Nephron (organoid): ENCODE results near the gene COX10.

Experiments
- H3K27ac Mint-ChIP-seq, 3 experiments: 2 replicates each; pipeline ENCODE4 v1.8.0; 2020; ENCODE audit warnings: mixed read lengths in 3 of 3, mild to moderate bottlenecking in 2 of 3, moderate library complexity in 1 of 3
- H3K27me3 Mint-ChIP-seq: 2 replicates; pipeline ENCODE4 v1.8.0; 2021; ENCODE audit warnings: low read depth, mild to moderate bottlenecking, moderate library complexity, mixed read lengths
- H3K36me3 Mint-ChIP-seq: 2 replicates; pipeline ENCODE4 v1.8.0; 2020; ENCODE audit warnings: low read depth, mixed read lengths
- H3K4me1 Mint-ChIP-seq: 2 replicates; pipeline ENCODE4 v1.8.0; 2020; ENCODE audit warnings: mixed read lengths
- H3K4me3 Mint-ChIP-seq, 3 experiments: 2 replicates each; pipeline ENCODE4 v1.8.0; 2020; ENCODE audit warnings: mild to moderate bottlenecking in 3 of 3, mixed read lengths in 3 of 3, moderate library complexity in 2 of 3
- H3K9me3 Mint-ChIP-seq: 2 replicates; pipeline ENCODE4 v1.8.0; 2020; ENCODE audit warnings: mixed read lengths
- CTCF ChIP-seq, 3 experiments: fragments of 200-600 bp; sonication (generic); IDR thresholded peaks; one replicate each; pipeline ENCODE4 v1.5.0; 2021; ENCODE audit warnings: antibody characterized with exemption in 3 of 3; ENCODE audit not compliant: unreplicated experiment in 3 of 3

Gene COX10

GRCh38 chr17:14144508-14144907 is 75.2 kb downstream of the COX10 start:
- peak overlapping the region in 1 of 3 experiments; percentile 13 for H3K4me3 Mint-ChIP-seq
- TF ChIP-seq CTCF (IDR thresholded peaks at IDR 0.05; ENCODE audit: unreplicated experiment in 3 of 3): no peak
- H3K9me3 Mint-ChIP-seq: peaks cover 9% of the 10 kb centered on the region
- H3K36me3 Mint-ChIP-seq: peaks cover 19% of the 10 kb centered on the region
- peaks cover 22% of the 10 kb centered on the region for H3K4me1 Mint-ChIP-seq
- H3K27ac Mint-ChIP-seq: peak overlapping the region; percentile 41 to 74 (median 51)
- no peaks in the 10 kb centered on the region for H3K27me3 Mint-ChIP-seq

DNA sequence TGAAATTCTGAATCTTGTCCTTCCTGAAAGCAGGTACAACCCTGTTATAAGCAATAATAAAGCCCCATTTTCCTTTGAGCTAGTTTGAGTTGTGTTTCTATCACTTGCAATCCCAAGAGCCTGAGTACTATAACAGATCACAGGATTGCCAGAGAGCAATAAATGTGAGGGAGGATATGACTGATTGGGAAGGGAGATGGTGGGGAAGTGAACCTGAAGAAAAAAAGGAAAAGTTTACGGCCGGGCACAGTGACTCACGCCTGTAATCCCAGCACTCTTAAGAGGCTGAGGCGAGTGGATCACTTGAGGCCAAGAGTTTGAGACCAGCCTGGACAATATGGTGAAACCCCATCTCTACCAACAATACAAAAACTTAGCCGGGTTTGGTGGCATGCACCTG is 80.4 kb downstream of the COX10 start:
- Mint-ChIP-seq H3K9me3 (peaks cover 9% of the 10 kb centered on the region), H3K27me3 (no peaks in the 10 kb centered on the region), H3K36me3 (peaks cover 19% of the 10 kb centered on the region), H3K4me1 (peaks cover 11% of the 10 kb centered on the region), H3K4me3 (no peak overlapping the region), H3K27ac (no peak overlapping the region)
- TF ChIP-seq CTCF (IDR thresholded peaks at IDR 0.05; ENCODE audit: unreplicated experiment in 3 of 3): no peak

- no peak for TF ChIP-seq CTCF (IDR thresholded peaks at IDR 0.05; ENCODE audit: unreplicated experiment in 3 of 3)
- H3K9me3 Mint-ChIP-seq: peaks cover 4% of the 10 kb centered on the region
- no peak overlapping the region for H3K27ac Mint-ChIP-seq
- no peaks in the 10 kb centered on the region for H3K27me3 Mint-ChIP-seq
- no peak overlapping the region for H3K4me3 Mint-ChIP-seq
- peaks cover 18% of the 10 kb centered on the region for H3K36me3 Mint-ChIP-seq
- H3K4me1 Mint-ChIP-seq: peaks cover 5% of the 10 kb centered on the region
Observed at GRCh38 chr17:14150619-14151018, 81.3 kb downstream of the COX10 start.

- no peak for TF ChIP-seq CTCF (IDR thresholded peaks at IDR 0.05; ENCODE audit: unreplicated experiment in 3 of 3)
- Mint-ChIP-seq H3K36me3 (peaks cover 5% of the 10 kb centered on the region), H3K27ac (no peak overlapping the region), H3K4me3 (no peak overlapping the region), H3K9me3 (no peaks in the 10 kb centered on the region), H3K27me3 (no peaks in the 10 kb centered on the region), H3K4me1 (peaks cover 5% of the 10 kb centered on the region)
Observed at GRCh38 chr17:14152721-14153120, 83.4 kb downstream of the COX10 start.

DNA sequence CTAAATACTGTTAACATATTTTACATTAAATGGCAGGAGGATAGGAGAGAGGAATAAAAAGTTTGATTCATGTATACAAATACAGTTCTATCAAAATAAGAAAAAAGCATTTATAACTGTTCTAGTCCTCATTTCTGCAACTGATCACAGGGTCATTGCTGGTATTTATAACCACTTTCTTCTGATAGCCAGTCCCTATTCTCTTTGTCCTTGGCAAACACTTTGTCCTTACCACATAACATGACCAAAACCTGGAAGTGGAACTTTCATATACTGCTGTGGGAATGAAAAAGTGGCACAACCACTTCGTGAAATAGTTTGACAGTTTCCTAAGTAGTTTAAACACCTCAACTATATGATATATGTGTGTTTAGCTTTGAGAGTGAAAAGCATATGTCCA is 84.1 kb downstream of the COX10 start:
- Mint-ChIP-seq H3K4me3 (no peak overlapping the region), H3K27ac (no peak overlapping the region), H3K36me3 (peaks cover 5% of the 10 kb centered on the region), H3K9me3 (no peaks in the 10 kb centered on the region), H3K27me3 (no peaks in the 10 kb centered on the region), H3K4me1 (peaks cover 5% of the 10 kb centered on the region)
- TF ChIP-seq CTCF (IDR thresholded peaks at IDR 0.05; ENCODE audit: unreplicated experiment in 3 of 3): no peak

GRCh38 chr17:14156689-14157088 is 87.4 kb downstream of the COX10 start:
- Mint-ChIP-seq H3K9me3 (no peaks in the 10 kb centered on the region), H3K4me3 (no peak overlapping the region), H3K27me3 (no peaks in the 10 kb centered on the region), H3K36me3 (peaks cover 5% of the 10 kb centered on the region), H3K27ac (no peak overlapping the region), H3K4me1 (no peaks in the 10 kb centered on the region)
- no peak for TF ChIP-seq CTCF (IDR thresholded peaks at IDR 0.05; ENCODE audit: unreplicated experiment in 3 of 3)
